ENCODE measurements around the gene SCN4B.

DNA sequence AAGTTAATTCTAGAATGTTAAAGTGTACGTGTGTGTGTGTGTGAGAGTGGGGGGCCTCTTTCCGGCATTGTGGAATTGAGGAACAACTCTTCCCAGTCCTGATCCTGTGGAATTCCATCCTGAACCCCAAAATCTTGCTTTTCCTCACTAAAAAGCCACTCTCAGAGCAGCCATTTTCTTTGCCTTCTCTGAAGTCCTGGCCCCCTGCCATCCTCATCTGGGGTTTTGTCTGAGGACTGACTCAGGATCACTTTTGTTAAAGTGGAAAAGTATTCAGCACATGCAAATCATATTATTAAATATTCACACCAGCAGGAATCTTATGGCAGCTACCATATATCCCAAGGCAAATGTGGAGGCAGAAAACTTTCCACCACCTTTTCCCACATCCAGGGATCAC lies 3.8 kb downstream of the SCN4B start:
- TF ChIP-seq YY1 (IDR thresholded peaks at IDR 0.05) (no peak), RAD21 (IDR thresholded peaks at IDR 0.05) (no peak), TAF1 (conservative IDR thresholded peaks at IDR 0.05) (no peak), EGR1 (IDR thresholded peaks at IDR 0.05; ENCODE audit: low read depth in 2 of 2) (no peak), GABPA (IDR thresholded peaks at IDR 0.05 in 1 of 2, conservative IDR thresholded peaks at IDR 0.05 in 1 of 2) (no peak)
- TF ChIP-seq, protein P1, sequence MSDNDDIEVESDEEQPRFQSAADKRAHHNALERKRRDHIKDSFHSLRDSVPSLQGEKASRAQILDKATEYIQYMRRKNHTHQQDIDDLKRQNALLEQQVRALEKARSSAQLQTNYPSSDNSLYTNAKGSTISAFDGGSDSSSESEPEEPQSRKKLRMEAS (IDR thresholded peaks at IDR 0.05), result no peak
- TF ChIP-seq, protein P2, sequence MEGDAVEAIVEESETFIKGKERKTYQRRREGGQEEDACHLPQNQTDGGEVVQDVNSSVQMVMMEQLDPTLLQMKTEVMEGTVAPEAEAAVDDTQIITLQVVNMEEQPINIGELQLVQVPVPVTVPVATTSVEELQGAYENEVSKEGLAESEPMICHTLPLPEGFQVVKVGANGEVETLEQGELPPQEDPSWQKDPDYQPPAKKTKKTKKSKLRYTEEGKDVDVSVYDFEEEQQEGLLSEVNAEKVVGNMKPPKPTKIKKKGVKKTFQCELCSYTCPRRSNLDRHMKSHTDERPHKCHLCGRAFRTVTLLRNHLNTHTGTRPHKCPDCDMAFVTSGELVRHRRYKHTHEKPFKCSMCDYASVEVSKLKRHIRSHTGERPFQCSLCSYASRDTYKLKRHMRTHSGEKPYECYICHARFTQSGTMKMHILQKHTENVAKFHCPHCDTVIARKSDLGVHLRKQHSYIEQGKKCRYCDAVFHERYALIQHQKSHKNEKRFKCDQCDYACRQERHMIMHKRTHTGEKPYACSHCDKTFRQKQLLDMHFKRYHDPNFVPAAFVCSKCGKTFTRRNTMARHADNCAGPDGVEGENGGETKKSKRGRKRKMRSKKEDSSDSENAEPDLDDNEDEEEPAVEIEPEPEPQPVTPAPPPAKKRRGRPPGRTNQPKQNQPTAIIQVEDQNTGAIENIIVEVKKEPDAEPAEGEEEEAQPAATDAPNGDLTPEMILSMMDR (IDR thresholded peaks at IDR 0.05; ENCODE audit: low read depth, low read length, missing input control), result no peak
- TF ChIP-seq, protein P3, sequence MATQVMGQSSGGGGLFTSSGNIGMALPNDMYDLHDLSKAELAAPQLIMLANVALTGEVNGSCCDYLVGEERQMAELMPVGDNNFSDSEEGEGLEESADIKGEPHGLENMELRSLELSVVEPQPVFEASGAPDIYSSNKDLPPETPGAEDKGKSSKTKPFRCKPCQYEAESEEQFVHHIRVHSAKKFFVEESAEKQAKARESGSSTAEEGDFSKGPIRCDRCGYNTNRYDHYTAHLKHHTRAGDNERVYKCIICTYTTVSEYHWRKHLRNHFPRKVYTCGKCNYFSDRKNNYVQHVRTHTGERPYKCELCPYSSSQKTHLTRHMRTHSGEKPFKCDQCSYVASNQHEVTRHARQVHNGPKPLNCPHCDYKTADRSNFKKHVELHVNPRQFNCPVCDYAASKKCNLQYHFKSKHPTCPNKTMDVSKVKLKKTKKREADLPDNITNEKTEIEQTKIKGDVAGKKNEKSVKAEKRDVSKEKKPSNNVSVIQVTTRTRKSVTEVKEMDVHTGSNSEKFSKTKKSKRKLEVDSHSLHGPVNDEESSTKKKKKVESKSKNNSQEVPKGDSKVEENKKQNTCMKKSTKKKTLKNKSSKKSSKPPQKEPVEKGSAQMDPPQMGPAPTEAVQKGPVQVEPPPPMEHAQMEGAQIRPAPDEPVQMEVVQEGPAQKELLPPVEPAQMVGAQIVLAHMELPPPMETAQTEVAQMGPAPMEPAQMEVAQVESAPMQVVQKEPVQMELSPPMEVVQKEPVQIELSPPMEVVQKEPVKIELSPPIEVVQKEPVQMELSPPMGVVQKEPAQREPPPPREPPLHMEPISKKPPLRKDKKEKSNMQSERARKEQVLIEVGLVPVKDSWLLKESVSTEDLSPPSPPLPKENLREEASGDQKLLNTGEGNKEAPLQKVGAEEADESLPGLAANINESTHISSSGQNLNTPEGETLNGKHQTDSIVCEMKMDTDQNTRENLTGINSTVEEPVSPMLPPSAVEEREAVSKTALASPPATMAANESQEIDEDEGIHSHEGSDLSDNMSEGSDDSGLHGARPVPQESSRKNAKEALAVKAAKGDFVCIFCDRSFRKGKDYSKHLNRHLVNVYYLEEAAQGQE (IDR thresholded peaks at IDR 0.05), result no peak
